Activated CD8-positive, alpha-beta memory T cell treated with anti-CD3 and anti-CD28 coated beads, Interleukin-2, amount 10 ng/mL, durations not matched to agents 7 days and 5 days (primary cell): ENCODE data around the gene USP7. TPM values are rescaled to one million over a fixed set of nuclear protein-coding genes. Genes with fewer than 3 reads are reported as not detected.
"Not testable (repeated sequence)": the region's sequence is repeated elsewhere in the genome, so short reads cannot be mapped to it uniquely, and the experiment has no call there.

Experiments used
- ATAC-seq: fragments of 150-1000 bp; cut with Tn5 transposase; one replicate; pipeline ENCODE4 v1.10.0; 2021; ENCODE audit warnings: moderate library complexity
- CTCF ChIA-PET: fragments of 350-600 bp; sonication (Branson Sonifier 250); formaldehyde crosslinking; loops from one replicate; lab custom pipeline; 2021; ENCODE audit warnings: antibody characterized with exemption; lab: Charles Lee
- DNase-seq: peaks from one replicate; pipeline ENCODE4 v3.0.0-alpha.2; 2020
- H3K27ac Mint-ChIP-seq: one replicate; pipeline ENCODE4 v1.8.0; 2021; ENCODE audit warnings: mild to moderate bottlenecking, mixed read lengths
- H3K27me3 Mint-ChIP-seq: one replicate; pipeline ENCODE4 v1.8.0; 2021; ENCODE audit warnings: mixed read lengths
- H3K36me3 Mint-ChIP-seq: one replicate; pipeline ENCODE4 v1.8.0; 2021; ENCODE audit warnings: mild to moderate bottlenecking, mixed read lengths
- H3K4me1 Mint-ChIP-seq: one replicate; pipeline ENCODE4 v1.8.0; 2021; ENCODE audit warnings: mixed read lengths
- H3K4me3 Mint-ChIP-seq: one replicate; pipeline ENCODE4 v1.8.0; 2021; ENCODE audit warnings: mild to moderate bottlenecking, moderate library complexity, mixed read lengths
- H3K9me3 Mint-ChIP-seq: one replicate; pipeline ENCODE4 v1.8.0; 2022; ENCODE audit warnings: low read depth, mixed read lengths
- total RNA-seq, 2 experiments: library from RNA; stranded (reverse); gene quantifications; one replicate each; pipeline ENCODE4 v1.2.3, GENCODE V29; 2021

Gene USP7
- total RNA-seq, 2 experiments from 2014 or later = 159 to 179 TPM

GRCh38 chr16:8882725-8883377 lies 80.9 kb downstream of the USP7 start:
- no peaks in the 10 kb centered on the region for H3K36me3 Mint-ChIP-seq
- no peaks in the 10 kb centered on the region for H3K9me3 Mint-ChIP-seq
- peaks cover 8% of the 10 kb centered on the region for H3K27me3 Mint-ChIP-seq
- H3K4me3 Mint-ChIP-seq = no peak overlapping the region
- CTCF ChIA-PET = interaction anchor here (0.8 to 3.2 kb wide), 6 partner anchors 9 to 316 kb away, joined by 3 to 20 read pairs (median 4); no protein-coding TSS in a partner anchor
- peaks cover 30% of the 10 kb centered on the region for H3K4me1 Mint-ChIP-seq
- H3K27ac Mint-ChIP-seq = no peak overlapping the region
- ATAC-seq = no peak
- DNase-seq = no peak

GRCh38 chr16:8882041-8882617 lies 81.6 kb downstream of the USP7 start, which contains the start of gene LITAFD:
Gene LITAFD, plus strand, starts transcription at chr16:8882351. Its CDS starts 2,005 bp downstream, at chr16:8884356.
- ATAC-seq = no peak
- CTCF ChIA-PET = interaction anchor here (1.1 to 5.2 kb wide), 5 partner anchors 8 to 315 kb away, joined by 4 to 67 read pairs (median 4); partner anchors contain the start of gene CARHSP1
- Mint-ChIP-seq H3K36me3 (no peaks in the 10 kb centered on the region), H3K9me3 (no peaks in the 10 kb centered on the region), H3K27ac (no peak within 1 kb of the TSS), H3K27me3 (peaks cover 8% of the 10 kb centered on the region), H3K4me1 (peaks cover 34% of the 10 kb centered on the region), H3K4me3 (no peak within 1 kb of the TSS)
- no peak for DNase-seq

GRCh38 chr16:8880839-8881510 lies 82.7 kb downstream of the USP7 start:
- DNase-seq = no peak
- H3K27me3 Mint-ChIP-seq = peaks cover 8% of the 10 kb centered on the region
- H3K4me3 Mint-ChIP-seq = no peak overlapping the region
- H3K9me3 Mint-ChIP-seq = no peaks in the 10 kb centered on the region
- H3K27ac Mint-ChIP-seq = no peak overlapping the region
- no peaks in the 10 kb centered on the region for H3K36me3 Mint-ChIP-seq
- CTCF ChIA-PET = interaction anchor here (0.6 to 5.2 kb wide), 38 partner anchors 10 to 314 kb away, joined by 3 to 67 read pairs (median 4); partner anchors contain the start of genes ABAT, CARHSP1, METTL22 and PMM2
- H3K4me1 Mint-ChIP-seq = peaks cover 35% of the 10 kb centered on the region
- no peak for ATAC-seq

GRCh38 chr16:8878523-8878911 lies 85.2 kb downstream of the USP7 start:
- no peak for ATAC-seq
- CTCF ChIA-PET = interaction anchor here (1.1 to 5.2 kb wide), 7 partner anchors 8 to 218 kb away, joined by 3 to 67 read pairs (median 5); partner anchors contain the start of genes CARHSP1, PMM2 and TMEM186
- Mint-ChIP-seq H3K4me1 (peaks cover 37% of the 10 kb centered on the region), H3K36me3 (no peaks in the 10 kb centered on the region), H3K4me3 (no peak overlapping the region), H3K9me3 (no peaks in the 10 kb centered on the region), H3K27me3 (no peaks in the 10 kb centered on the region), H3K27ac (peak overlapping the region; percentile 64)
- no peak for DNase-seq

- CTCF ChIA-PET = interaction anchor here (1.1 to 5.2 kb wide), 7 partner anchors 7 to 218 kb away, joined by 3 to 67 read pairs (median 5); partner anchors contain the start of genes CARHSP1, PMM2 and TMEM186
- Mint-ChIP-seq H3K27me3 (no peaks in the 10 kb centered on the region), H3K4me1 (peaks cover 38% of the 10 kb centered on the region), H3K9me3 (no peaks in the 10 kb centered on the region), H3K4me3 (no peak overlapping the region), H3K36me3 (no peaks in the 10 kb centered on the region), H3K27ac (peak overlapping the region; percentile 32)
- DNase-seq = peak; percentile 57
- peak; percentile 34 for ATAC-seq
Measured at GRCh38 chr16:8877894-8878522, 85.7 kb downstream of the USP7 start.

- H3K27me3 Mint-ChIP-seq, DNase-seq, H3K36me3 Mint-ChIP-seq, H3K9me3 Mint-ChIP-seq, ATAC-seq, H3K27ac Mint-ChIP-seq, H3K4me3 Mint-ChIP-seq: not testable (repeated sequence)
- peaks cover 45% of the 10 kb centered on the region for H3K4me1 Mint-ChIP-seq
- CTCF ChIA-PET = interaction anchor here (0.7 to 1.6 kb wide), 3 partner anchors 9 to 282 kb away, joined by 3 to 6 read pairs (median 3); no protein-coding TSS in a partner anchor
Measured at GRCh38 chr16:8875317-8875716, 88.4 kb downstream of the USP7 start.

- Mint-ChIP-seq H3K9me3 (no peaks in the 10 kb centered on the region), H3K4me3 (no peak overlapping the region), H3K27ac (peak overlapping the region; percentile 53), H3K27me3 (no peaks in the 10 kb centered on the region), H3K36me3 (no peaks in the 10 kb centered on the region), H3K4me1 (peaks cover 47% of the 10 kb centered on the region)
- no peak for DNase-seq
- ATAC-seq = peak; percentile 6
- CTCF ChIA-PET = interaction anchor here (0.6 to 1.6 kb wide), 9 partner anchors 8 to 1858 kb away, joined by 3 to 6 read pairs (median 3); partner anchors contain the start of gene LITAFD
Measured at GRCh38 chr16:8874388-8874787, 89.3 kb downstream of the USP7 start.

GRCh38 chr16:8873866-8874195 lies 89.9 kb downstream of the USP7 start:
- not testable (repeated sequence) for ATAC-seq, H3K27me3 Mint-ChIP-seq, H3K36me3 Mint-ChIP-seq, H3K9me3 Mint-ChIP-seq, DNase-seq, H3K4me3 Mint-ChIP-seq
- Mint-ChIP-seq H3K27ac (peak overlapping the region; percentile 32), H3K4me1 (peaks cover 46% of the 10 kb centered on the region)
- CTCF ChIA-PET = interaction anchor here (0.7 to 1.6 kb wide), 9 partner anchors 9 to 280 kb away, joined by 3 to 6 read pairs (median 3); partner anchors contain the start of gene LITAFD

GRCh38 chr16:8872967-8873865 lies 90.5 kb downstream of the USP7 start:
- no peaks in the 10 kb centered on the region for H3K36me3 Mint-ChIP-seq
- H3K4me1 Mint-ChIP-seq = peaks cover 40% of the 10 kb centered on the region
- ATAC-seq (no peak), DNase-seq (no peak)
- CTCF ChIA-PET = interaction anchor here (0.7 to 5.8 kb wide), 9 partner anchors 7 to 280 kb away, joined by 3 to 67 read pairs (median 3); partner anchors contain the start of gene LITAFD
- H3K4me3 Mint-ChIP-seq = no peak overlapping the region
- H3K27ac Mint-ChIP-seq = peak overlapping the region; percentile 32
- no peaks in the 10 kb centered on the region for H3K27me3 Mint-ChIP-seq
- no peaks in the 10 kb centered on the region for H3K9me3 Mint-ChIP-seq

- DNase-seq (no peak), ATAC-seq (no peak)
- Mint-ChIP-seq H3K36me3 (peaks cover 7% of the 10 kb centered on the region), H3K27me3 (no peaks in the 10 kb centered on the region), H3K27ac (no peak overlapping the region), H3K4me3 (no peak overlapping the region), H3K9me3 (no peaks in the 10 kb centered on the region), H3K4me1 (peaks cover 35% of the 10 kb centered on the region)
- CTCF ChIA-PET = interaction anchor here (1.1 to 5.8 kb wide), 5 partner anchors 8 to 64 kb away, joined by 3 to 67 read pairs (median 7); partner anchors contain the start of gene LITAFD
Measured at GRCh38 chr16:8872071-8872470, 91.6 kb downstream of the USP7 start.

GRCh38 chr16:8869988-8870241 lies 93.8 kb downstream of the USP7 start:
- not testable (repeated sequence) for H3K4me3 Mint-ChIP-seq, H3K27ac Mint-ChIP-seq, H3K9me3 Mint-ChIP-seq, ATAC-seq, H3K27me3 Mint-ChIP-seq, DNase-seq
- peaks cover 45% of the 10 kb centered on the region for H3K4me1 Mint-ChIP-seq
- peaks cover 14% of the 10 kb centered on the region for H3K36me3 Mint-ChIP-seq
- CTCF ChIA-PET = interaction anchor here (1.3 to 5.8 kb wide), 5 partner anchors 10 to 303 kb away, joined by 3 to 67 read pairs (median 4); partner anchors contain the start of genes HAPSTR1 and LITAFD
